Lower lobe of right lung (tissue), 2 donors: ENCODE data around the gene TXN2. TPM values are rescaled to one million over a fixed set of nuclear protein-coding genes. Genes with fewer than 3 reads are reported as not detected.
A peak's percentile ranks its signal among the peaks of the same experiment; 100 is the strongest.
"Not testable (repeated sequence)": the region's sequence is repeated elsewhere in the genome, so short reads cannot be mapped to it uniquely, and the experiment has no call there.

Source experiments
- ATAC-seq, 2 donors: fragments of 200-7000 bp; cut with Tn5 transposase; one replicate each; pipeline ENCODE4 v1.9.1; 2020 to 2022; ENCODE audit warnings: mild to moderate bottlenecking in 2 of 2, moderate library complexity in 2 of 2
- DNase-seq: peaks from one replicate; pipeline ENCODE4 v3.0.0-alpha.2; 2020
- H3K27ac ChIP-seq: fragments of 200-600 bp; one replicate; pipeline ENCODE4 v1.8.0; 2022
- H3K27me3 ChIP-seq: fragments of 200-600 bp; one replicate; pipeline ENCODE4 v1.8.0; 2022; ENCODE audit warnings: low read depth
- H3K36me3 ChIP-seq: fragments of 200-600 bp; one replicate; pipeline ENCODE4 v1.8.0; 2022; ENCODE audit warnings: mild to moderate bottlenecking
- H3K4me1 ChIP-seq: fragments of 200-600 bp; one replicate; pipeline ENCODE4 v1.8.0; 2022
- H3K4me3 ChIP-seq: fragments of 200-600 bp; one replicate; pipeline ENCODE4 v1.8.0; 2022; ENCODE audit warnings: mild to moderate bottlenecking
- H3K9me3 ChIP-seq: fragments of 200-600 bp; one replicate; pipeline ENCODE4 v1.8.0; 2022
- intact Hi-C: fragments of 100-400 bp; cut with DNase I; formaldehyde crosslinking; loops from one replicate; pipeline ENCODE4 v1.11.0; 2022
- total RNA-seq: library from RNA; stranded (reverse); fragmentation: NEBNext Ultra II Directional; extraction: Animal tissue kit (Norgen Biotek cat#: 25700); gene quantifications from one replicate; pipeline ENCODE4 v1.2.1, GENCODE V29; 2021
- TF ChIP-seq, protein P1 (sequence below): fragments of 200-600 bp; IDR thresholded peaks from one replicate; pipeline ENCODE4 v1.8.0; 2022; ENCODE audit warnings: antibody characterized with exemption, mild to moderate bottlenecking
- donor health status: DM: no; HTN: yes; CAD: no; lungs with severe emphysema.

Gene TXN2
- total RNA-seq, 1 donor from 2014 or later: 56.4 TPM

DNA sequence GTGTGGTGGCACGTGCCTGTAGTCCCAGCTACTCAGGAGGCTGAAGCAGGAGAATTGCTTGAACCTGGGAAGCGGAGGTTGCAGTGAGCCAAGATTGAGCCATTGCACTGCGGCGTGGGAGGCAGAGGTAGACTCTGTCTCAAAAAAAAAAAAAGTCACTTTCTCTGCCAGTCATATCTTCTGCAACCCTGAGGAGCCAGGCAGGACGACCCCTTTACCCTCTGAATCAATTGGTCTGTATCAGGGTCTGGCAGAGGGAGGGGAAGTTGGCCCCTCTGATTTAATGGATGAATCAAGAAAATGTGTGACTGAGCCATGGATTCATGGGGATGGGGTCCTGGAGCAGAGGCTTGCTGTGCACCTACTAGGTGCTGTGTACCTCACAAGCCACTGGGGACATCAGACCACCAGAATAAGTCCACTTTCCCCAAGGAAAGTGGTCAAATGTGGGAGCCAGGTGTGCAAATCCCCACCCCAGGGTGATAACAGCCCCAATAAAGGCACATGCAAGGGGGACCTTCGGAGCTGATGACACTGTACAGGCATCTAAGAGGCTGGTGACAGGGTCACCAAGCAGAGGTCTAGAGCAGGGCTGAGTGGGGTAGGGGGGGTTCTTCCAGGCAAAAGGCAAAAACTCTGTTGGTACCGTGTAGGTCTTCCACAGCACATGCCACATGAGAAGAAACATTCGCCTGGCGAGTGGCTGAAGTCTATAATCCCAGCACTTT lies 29.0 kb downstream of the TXN2 start:
- Histone ChIP-seq H3K4me3 (no peak overlapping the region), H3K36me3 (no peaks in the 10 kb centered on the region), H3K9me3 (no peaks in the 10 kb centered on the region), H3K27ac (peak overlapping the region; percentile 92), H3K4me1 (peaks cover 87% of the 10 kb centered on the region), H3K27me3 (no peaks in the 10 kb centered on the region)
- DNase-seq (no peak), ATAC-seq (no peak)
- intact Hi-C loops: no loop called here
- TF ChIP-seq, protein P1, sequence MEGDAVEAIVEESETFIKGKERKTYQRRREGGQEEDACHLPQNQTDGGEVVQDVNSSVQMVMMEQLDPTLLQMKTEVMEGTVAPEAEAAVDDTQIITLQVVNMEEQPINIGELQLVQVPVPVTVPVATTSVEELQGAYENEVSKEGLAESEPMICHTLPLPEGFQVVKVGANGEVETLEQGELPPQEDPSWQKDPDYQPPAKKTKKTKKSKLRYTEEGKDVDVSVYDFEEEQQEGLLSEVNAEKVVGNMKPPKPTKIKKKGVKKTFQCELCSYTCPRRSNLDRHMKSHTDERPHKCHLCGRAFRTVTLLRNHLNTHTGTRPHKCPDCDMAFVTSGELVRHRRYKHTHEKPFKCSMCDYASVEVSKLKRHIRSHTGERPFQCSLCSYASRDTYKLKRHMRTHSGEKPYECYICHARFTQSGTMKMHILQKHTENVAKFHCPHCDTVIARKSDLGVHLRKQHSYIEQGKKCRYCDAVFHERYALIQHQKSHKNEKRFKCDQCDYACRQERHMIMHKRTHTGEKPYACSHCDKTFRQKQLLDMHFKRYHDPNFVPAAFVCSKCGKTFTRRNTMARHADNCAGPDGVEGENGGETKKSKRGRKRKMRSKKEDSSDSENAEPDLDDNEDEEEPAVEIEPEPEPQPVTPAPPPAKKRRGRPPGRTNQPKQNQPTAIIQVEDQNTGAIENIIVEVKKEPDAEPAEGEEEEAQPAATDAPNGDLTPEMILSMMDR: no peak

DNA sequence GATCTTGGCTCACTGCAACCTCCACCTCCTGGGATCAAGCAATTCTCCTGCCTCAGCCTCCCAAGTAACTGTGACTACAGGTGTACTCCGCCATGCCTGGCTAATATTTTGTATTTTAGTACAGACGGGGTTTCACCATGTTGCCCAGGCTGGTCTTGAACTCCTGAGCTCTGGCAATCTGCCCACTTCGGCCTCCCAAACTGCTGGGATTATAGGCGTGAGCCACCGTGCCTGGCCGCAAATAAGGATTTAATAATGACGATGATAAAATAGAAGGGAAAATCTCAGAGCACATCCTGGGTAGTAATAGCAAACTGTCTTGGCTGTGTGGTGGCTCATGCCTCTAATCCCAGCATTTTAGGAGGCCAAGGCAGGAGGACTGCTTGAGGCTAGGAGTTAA lies 30.5 kb downstream of the TXN2 start:
- ATAC-seq, H3K9me3 ChIP-seq, DNase-seq, H3K36me3 ChIP-seq, intact Hi-C loops, H3K4me3 ChIP-seq, H3K27me3 ChIP-seq: not testable (repeated sequence)
- Histone ChIP-seq H3K27ac (peak overlapping the region; percentile 92), H3K4me1 (peaks cover 85% of the 10 kb centered on the region)

DNA sequence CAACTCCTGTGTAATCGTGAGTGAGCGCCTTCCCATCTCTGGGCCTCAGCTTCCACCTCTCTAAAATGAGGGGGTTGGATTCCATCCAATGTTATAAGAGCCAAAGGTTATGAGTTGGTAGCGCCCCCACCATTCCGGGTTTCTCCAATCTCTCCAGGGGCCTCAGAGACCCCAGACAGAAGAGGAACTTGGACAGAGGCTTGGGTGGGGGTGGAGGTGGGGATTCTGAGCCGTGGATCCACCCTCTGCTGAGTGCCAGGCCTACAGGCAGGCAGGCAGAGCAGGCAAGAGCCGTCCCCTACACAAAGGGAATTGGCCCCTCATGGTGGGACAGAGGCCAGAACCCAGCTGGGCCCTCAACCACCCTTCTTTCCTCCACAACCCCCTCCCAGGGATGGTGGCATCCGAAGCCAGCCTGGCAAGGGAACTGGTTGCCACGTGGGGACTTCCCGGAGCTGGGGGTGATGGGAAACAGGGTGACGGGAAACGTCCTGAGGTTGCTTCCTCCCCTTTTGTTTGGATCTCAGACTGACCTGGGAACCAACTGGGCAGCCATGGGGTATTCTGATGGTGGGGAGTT lies 31.8 kb downstream of the TXN2 start:
- no peaks in the 10 kb centered on the region for H3K9me3 ChIP-seq
- ATAC-seq (no peak), DNase-seq (no peak)
- intact Hi-C loops: no loop called here
- H3K4me3 ChIP-seq: no peak overlapping the region
- no peaks in the 10 kb centered on the region for H3K36me3 ChIP-seq
- peaks cover 82% of the 10 kb centered on the region for H3K4me1 ChIP-seq
- no peaks in the 10 kb centered on the region for H3K27me3 ChIP-seq
- peak overlapping the region; percentile 92 for H3K27ac ChIP-seq
- TF ChIP-seq, protein P1: no peak

DNA sequence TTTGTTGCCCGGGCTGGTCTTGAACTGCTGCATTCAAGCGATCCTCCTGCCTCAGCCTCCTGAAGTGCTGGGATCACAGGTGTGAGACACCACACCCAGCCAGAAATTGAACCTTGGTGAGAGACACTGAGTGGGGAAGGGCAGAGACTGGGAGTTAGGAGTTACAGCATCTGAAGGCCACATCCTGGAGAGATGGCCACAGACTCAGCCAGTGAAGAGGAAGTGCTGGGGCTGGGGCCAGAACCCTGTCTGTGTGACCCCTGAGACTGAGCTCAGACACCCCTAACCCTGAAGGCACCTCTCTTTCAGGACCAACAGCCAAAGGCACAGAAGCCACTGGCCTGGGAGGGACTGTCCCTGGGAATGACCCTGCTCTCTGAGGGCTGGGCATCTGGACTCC lies 33.8 kb downstream of the TXN2 start:
- Histone ChIP-seq H3K4me1 (peaks cover 64% of the 10 kb centered on the region), H3K36me3 (no peaks in the 10 kb centered on the region), H3K4me3 (no peak overlapping the region), H3K9me3 (no peaks in the 10 kb centered on the region), H3K27me3 (no peaks in the 10 kb centered on the region), H3K27ac (no peak overlapping the region)
- DNase-seq (no peak), ATAC-seq (no peak)
- intact Hi-C loops: no loop called here
- TF ChIP-seq, protein P1: no peak

DNA sequence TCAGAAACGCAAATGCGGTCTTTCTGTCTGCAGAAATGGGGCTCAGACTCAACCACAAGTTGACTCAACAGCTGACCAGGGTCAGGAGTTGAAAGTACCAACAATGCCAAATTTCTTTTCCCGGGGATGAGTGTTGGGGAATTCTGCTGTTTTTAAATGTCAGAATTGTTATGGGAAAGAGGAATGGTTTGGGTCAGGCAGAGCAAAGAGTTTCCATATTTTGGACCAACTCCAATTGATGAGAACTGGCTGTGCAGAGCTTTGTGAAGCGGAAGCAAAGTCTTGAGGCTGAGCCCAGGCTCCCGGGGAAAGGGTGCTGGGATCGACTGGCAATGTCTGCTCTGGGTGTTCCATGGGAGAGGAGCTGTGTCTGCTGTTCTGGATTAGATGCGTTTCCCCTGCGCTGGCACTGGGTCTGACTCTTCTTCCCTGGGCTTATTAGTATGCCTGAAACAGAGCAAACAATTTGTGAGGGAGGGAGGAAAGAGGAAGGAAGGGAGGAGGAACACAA lies 36.2 kb downstream of the TXN2 start:
- peaks cover 47% of the 10 kb centered on the region for H3K4me1 ChIP-seq
- DNase-seq (no peak), ATAC-seq (peak; percentile 23 to 60)
- intact Hi-C loops: no loop called here
- H3K9me3 ChIP-seq: no peaks in the 10 kb centered on the region
- TF ChIP-seq, protein P1: no peak
- no peaks in the 10 kb centered on the region for H3K36me3 ChIP-seq
- H3K27me3 ChIP-seq: no peaks in the 10 kb centered on the region
- peak overlapping the region; percentile 27 for H3K27ac ChIP-seq
- no peak overlapping the region for H3K4me3 ChIP-seq

DNA sequence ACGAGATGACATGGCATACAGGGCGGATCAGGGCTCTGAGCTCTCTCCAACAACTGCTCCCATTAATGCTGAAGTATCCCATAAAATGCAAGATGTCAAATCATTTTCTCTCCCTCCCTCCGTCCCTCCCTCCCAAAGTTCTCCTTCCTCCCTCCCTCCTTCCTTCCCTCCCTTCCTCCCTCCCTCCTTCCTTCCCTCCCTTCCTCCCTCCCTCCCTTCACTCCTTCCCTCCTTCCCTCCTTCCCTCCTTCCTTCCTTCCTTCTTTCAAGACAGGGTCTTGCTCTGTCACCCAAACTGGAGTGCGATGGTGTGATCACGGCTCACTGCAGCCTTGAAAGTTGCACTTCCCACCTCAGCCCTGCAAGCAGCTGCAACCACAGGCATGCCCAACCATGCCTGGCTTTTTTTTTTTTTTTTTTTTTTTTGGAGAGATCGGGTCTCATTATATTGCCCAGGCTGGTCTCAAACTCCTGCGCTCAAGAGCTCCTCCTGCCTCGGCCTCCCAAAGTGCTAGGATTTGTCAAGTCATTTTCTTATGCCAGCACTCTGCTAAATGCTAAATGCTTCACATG lies 38.2 kb downstream of the TXN2 start:
- Histone ChIP-seq H3K36me3 (no peaks in the 10 kb centered on the region), H3K9me3 (no peaks in the 10 kb centered on the region), H3K4me1 (peaks cover 29% of the 10 kb centered on the region), H3K4me3 (no peak overlapping the region), H3K27me3 (no peaks in the 10 kb centered on the region), H3K27ac (no peak overlapping the region)
- intact Hi-C loops: no loop called here
- DNase-seq (no peak), ATAC-seq (no peak)
- TF ChIP-seq, protein P1: no peak
